Measurements from ENCODE around the gene TESK2. TPM values are rescaled to one million over a fixed set of nuclear protein-coding genes. Genes with fewer than 3 reads are reported as not detected.

TESK2 gene
- total and polyA plus RNA-seq, 11 donors = 0.50 to 4.7 (median 1.5) TPM

GRCh38 chr1:45302505-45303150, 188.3 kb downstream of the TESK2 start:
- Histone ChIP-seq H3K36me3 (no peaks in the 10 kb centered on the region), H3K27me3 (no peaks in the 10 kb centered on the region), H3K9me3 (no peaks in the 10 kb centered on the region), H3K4me3 (peak overlapping the region in 11 of 12 donors; percentile 47 to 89 (median 71)), H3K27ac (peak overlapping the region in 10 of 12 donors; percentile 83 to 98 (median 88)), H3K4me1 (peaks cover 0 to 17% (median 14%) of the 10 kb centered on the region in 12 donors)
- TF ChIP-seq POLR2A (IDR thresholded peaks at IDR 0.05) (no peak), CTCF (IDR thresholded peaks at IDR 0.05) (no peak)
- intact Hi-C loops (cut with DNase I) = loop anchor here in 8 of 10 donors (1.0 to 10.0 kb wide), 13 partner anchors 35 to 570 kb away; partner anchors contain the start of genes BEST4 (in 4 of the 8), TESK2 (in 4 of the 8), MUTYH (in 3 of the 8) and TOE1 (in 3 of the 8)
- 84 to 91% (median 89%) methylated on average over 16 of the region's 16 CpGs for WGBS, 4 donors
- DNase-seq (peak in 1 of 5 donors; percentile 27), ATAC-seq (no peak)

GRCh38 chr1:45300669-45300997, 190.3 kb downstream of the TESK2 start:
- 52 to 70% (median 59%) methylated on average over 2 of the region's 2 CpGs for WGBS, 4 donors
- no peaks in the 10 kb centered on the region for H3K27me3 ChIP-seq
- no peak for TF ChIP-seq CTCF (IDR thresholded peaks at IDR 0.05)
- no peak for TF ChIP-seq POLR2A (IDR thresholded peaks at IDR 0.05)
- ATAC-seq (no peak), DNase-seq (no peak)
- intact Hi-C loops (cut with DNase I) = loop anchor here (1.0 to 10.0 kb wide), 16 partner anchors 37 to 568 kb away; partner anchors contain the start of genes BEST4 (in 4 of the 10), BTBD19 (in 1 of the 10), DYNLT4 (in 1 of the 10) and PLK3 (in 1 of the 10)
- no peaks in the 10 kb centered on the region for H3K36me3 ChIP-seq
- H3K4me1 ChIP-seq = peaks cover 0 to 17% (median 14%) of the 10 kb centered on the region in 12 donors
- no peak overlapping the region for H3K4me3 ChIP-seq
- H3K27ac ChIP-seq = no peak overlapping the region
- no peaks in the 10 kb centered on the region for H3K9me3 ChIP-seq

- DNase-seq (peak in 2 of 5 donors; percentile 34 to 47), ATAC-seq (no peak)
- WGBS, 4 donors = 9 to 13% (median 9%) methylated on average over 4 of the region's 4 CpGs
- Histone ChIP-seq H3K4me3 (no peak overlapping the region), H3K4me1 (peaks cover 0 to 17% (median 14%) of the 10 kb centered on the region in 12 donors), H3K36me3 (no peaks in the 10 kb centered on the region), H3K27ac (no peak overlapping the region), H3K27me3 (no peaks in the 10 kb centered on the region), H3K9me3 (no peaks in the 10 kb centered on the region)
- peak; percentile 53 to 87 (median 78) for TF ChIP-seq CTCF (IDR thresholded peaks at IDR 0.05)
- no peak for TF ChIP-seq POLR2A (IDR thresholded peaks at IDR 0.05)
- intact Hi-C loops (cut with DNase I) = loop anchor here (1.0 to 10.0 kb wide), 17 partner anchors 37 to 568 kb away; partner anchors contain the start of genes BEST4 (in 4 of the 10), BTBD19 (in 1 of the 10), DYNLT4 (in 1 of the 10) and PLK3 (in 1 of the 10)
Observed at GRCh38 chr1:45299981-45300668, 190.8 kb downstream of the TESK2 start.

GRCh38 chr1:45299296-45299695, 191.7 kb downstream of the TESK2 start:
- 59 to 78% (median 66%) methylated on average over 1 of the region's 1 CpG for WGBS, 4 donors
- DNase-seq = no peak
- no peak overlapping the region for H3K4me3 ChIP-seq
- peaks cover 0 to 11% (median 7%) of the 10 kb centered on the region in 12 donors for H3K4me1 ChIP-seq
- H3K27me3 ChIP-seq = no peaks in the 10 kb centered on the region
- no peaks in the 10 kb centered on the region for H3K36me3 ChIP-seq
- no peak for ATAC-seq
- intact Hi-C loops (cut with DNase I) = loop anchor here in 2 of 10 donors (1.0 to 5.0 kb wide), 2 partner anchors 286 to 462 kb away; no protein-coding TSS in a partner anchor
- TF ChIP-seq CTCF (IDR thresholded peaks at IDR 0.05) (no peak), POLR2A (IDR thresholded peaks at IDR 0.05) (no peak)
- no peak overlapping the region for H3K27ac ChIP-seq
- H3K9me3 ChIP-seq = no peaks in the 10 kb centered on the region

Data from heart left ventricle (tissue), 16 donors.